HUES64 (cell line): ENCODE results near the gene TUBAL3.
"Not testable (repeated sequence)": the region's sequence is repeated elsewhere in the genome, so short reads cannot be mapped to it uniquely, and the experiment has no call there.

Experiments used
- H3K27ac ChIP-seq: 2 replicates; pipeline ENCODE4 v1.7.0; 2013; ENCODE audit warnings: low read depth, low read length, inconsistent platforms
- H3K27me3 ChIP-seq: 2 replicates; pipeline ENCODE4 v1.6.1; 2013; ENCODE audit warnings: mild to moderate bottlenecking, low read length; ENCODE audit not compliant: insufficient read depth
- H3K36me3 ChIP-seq: 2 replicates; pipeline ENCODE4 v1.6.1; 2013; ENCODE audit warnings: mild to moderate bottlenecking, low read length; ENCODE audit not compliant: insufficient read depth
- H3K4me1 ChIP-seq: 2 replicates; pipeline ENCODE4 v1.6.1; 2013; ENCODE audit warnings: mild to moderate bottlenecking, low read length, moderate library complexity; ENCODE audit not compliant: insufficient read depth
- H3K4me3 ChIP-seq: 2 replicates; pipeline ENCODE4 v1.5.1; 2013; ENCODE audit warnings: mild to moderate bottlenecking, low read length, moderate library complexity
- H3K9ac ChIP-seq: 2 replicates; pipeline ENCODE4 v1.6.1; 2013; ENCODE audit warnings: mild to moderate bottlenecking, low read depth, low read length
- H3K9me3 ChIP-seq: 2 replicates; pipeline ENCODE4 v1.6.1; 2013; ENCODE audit warnings: low read depth, low read length; ENCODE audit not compliant: insufficient read depth
- WGBS: fragments of 150-250, 120-280 bp; methylation state at CpG from one replicate; pipeline ENCODE4 v1.1.7; 2013; ENCODE audit warnings: missing lambda C conversion rate; 5-methylcytosine and 5-hydroxymethylcytosine counted together

Gene TUBAL3

DNA sequence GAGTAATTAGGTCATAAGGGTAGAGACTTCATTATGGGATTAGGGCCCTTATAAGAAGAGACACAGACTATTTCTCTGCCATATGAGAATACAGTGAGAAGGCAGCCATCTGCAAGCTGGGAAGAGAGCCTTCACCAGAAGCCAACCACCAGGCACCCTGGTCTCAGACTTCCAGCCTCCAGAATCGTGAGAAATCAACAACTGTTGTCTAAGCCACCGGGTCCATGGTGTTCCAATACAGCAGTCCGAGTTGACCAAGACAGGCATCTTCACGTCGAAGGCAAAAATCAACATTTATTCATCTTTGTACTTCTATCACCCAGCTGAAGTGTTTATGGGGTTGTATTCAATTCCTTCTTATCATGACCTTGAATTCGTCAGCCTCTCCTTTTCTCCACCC lies 5.3 kb downstream of the TUBAL3 start:
- H3K9ac ChIP-seq: no peak overlapping the region
- no peak overlapping the region for H3K27ac ChIP-seq
- H3K36me3 ChIP-seq: no peaks in the 10 kb centered on the region
- H3K4me3 ChIP-seq: no peak overlapping the region
- H3K27me3 ChIP-seq: no peaks in the 10 kb centered on the region
- WGBS: 88% methylated on average over 6 of the region's 6 CpGs
- H3K4me1 ChIP-seq: no peaks in the 10 kb centered on the region
- no peaks in the 10 kb centered on the region for H3K9me3 ChIP-seq

DNA sequence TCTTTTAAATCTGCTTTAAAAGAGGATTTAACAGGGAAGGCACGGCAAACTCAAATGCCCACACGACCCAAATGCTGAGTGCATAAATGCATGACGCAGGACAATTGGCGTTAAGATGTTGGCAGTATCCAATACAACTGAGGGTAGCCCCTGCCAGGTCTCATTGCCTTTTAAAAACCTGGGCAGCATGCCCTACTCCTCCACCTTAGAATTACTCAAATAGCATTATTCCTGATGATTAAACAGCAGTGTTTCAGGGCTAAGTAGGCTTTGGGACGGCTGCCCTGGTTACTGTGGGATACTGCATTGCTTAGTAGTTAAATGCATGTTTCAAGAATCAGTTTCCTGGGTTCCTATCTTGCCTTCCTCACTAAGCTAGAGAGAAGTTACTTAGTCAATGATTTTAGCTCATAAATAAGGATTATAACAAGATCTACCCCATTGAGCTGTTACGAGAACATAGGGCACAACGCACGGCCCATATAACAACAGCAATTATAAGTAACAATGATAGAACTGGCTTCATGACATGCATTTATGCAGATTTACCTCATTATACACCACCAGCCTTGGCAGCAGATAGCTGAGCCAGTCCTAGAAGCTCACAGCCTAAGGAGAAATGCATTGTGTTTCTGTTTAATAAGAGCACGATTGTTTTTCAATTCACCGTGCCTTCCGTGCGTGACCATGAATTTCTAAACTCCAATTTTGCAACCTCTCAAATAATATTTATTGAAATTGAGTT lies 7.9 kb downstream of the TUBAL3 start:
- H3K4me1 ChIP-seq: no peaks in the 10 kb centered on the region
- no peaks in the 10 kb centered on the region for H3K36me3 ChIP-seq
- H3K9ac ChIP-seq: no peak overlapping the region
- H3K27ac ChIP-seq: no peak overlapping the region
- no peak overlapping the region for H3K4me3 ChIP-seq
- H3K9me3 ChIP-seq: peaks cover 8% of the 10 kb centered on the region
- WGBS: 94% methylated on average over 10 of the region's 12 CpGs
- H3K27me3 ChIP-seq: no peaks in the 10 kb centered on the region

DNA sequence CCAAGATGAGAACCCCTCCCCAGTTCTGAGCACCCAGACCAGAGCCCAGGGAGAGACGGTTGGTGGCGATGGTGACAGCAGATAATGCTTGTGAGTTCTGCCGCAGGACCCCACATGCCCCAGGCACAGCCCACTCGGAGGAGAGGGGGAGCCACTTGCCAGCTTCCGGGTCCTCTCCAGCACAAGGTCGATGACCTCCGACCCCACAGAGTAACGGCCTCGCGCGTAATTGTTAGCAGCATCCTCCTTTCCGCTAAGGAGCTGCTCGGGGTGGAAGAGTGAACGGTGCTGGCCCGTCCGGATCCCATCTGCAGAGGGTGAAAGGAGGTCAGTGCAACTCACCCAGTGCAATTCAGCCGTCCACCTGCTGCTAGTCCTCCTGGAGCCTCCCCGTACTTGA lies 9.5 kb downstream of the TUBAL3 start:
- no peak overlapping the region for H3K9ac ChIP-seq
- peaks cover 24% of the 10 kb centered on the region for H3K9me3 ChIP-seq
- no peak overlapping the region for H3K4me3 ChIP-seq
- H3K36me3 ChIP-seq: 0 out of 2 replicates have a peak, but pooled peaks cover 2% of the 10 kb centered on the region
- no peaks in the 10 kb centered on the region for H3K27me3 ChIP-seq
- WGBS: 96% methylated on average over 18 of the region's 18 CpGs
- H3K4me1 ChIP-seq: no peaks in the 10 kb centered on the region
- H3K27ac ChIP-seq: no peak overlapping the region

DNA sequence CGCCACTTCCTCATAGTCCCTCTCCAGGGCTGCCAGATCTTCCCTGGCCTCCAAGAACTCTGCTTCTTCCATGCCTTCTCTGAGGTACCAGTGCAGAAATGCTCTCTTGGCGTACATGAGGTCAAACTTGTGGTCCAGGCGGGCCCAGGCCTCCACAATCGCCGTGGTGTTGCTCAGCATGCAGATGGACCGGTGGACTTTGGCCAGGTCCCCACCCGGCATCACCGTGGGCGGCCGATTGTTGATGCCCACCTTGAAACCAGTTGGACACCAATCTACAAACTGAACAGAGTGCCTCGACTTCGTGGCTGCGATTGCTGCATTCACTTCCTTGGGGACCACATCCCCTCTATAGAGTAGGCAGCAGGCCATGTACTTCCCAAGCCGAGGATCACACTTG lies 11.1 kb downstream of the TUBAL3 start:
- H3K36me3 ChIP-seq: 0 out of 2 replicates have a peak, but pooled peaks cover 2% of the 10 kb centered on the region
- H3K4me3 ChIP-seq: no peak overlapping the region
- H3K9me3 ChIP-seq: peaks cover 39% of the 10 kb centered on the region
- H3K27me3 ChIP-seq: no peaks in the 10 kb centered on the region
- no peaks in the 10 kb centered on the region for H3K4me1 ChIP-seq
- H3K9ac ChIP-seq: no peak overlapping the region
- WGBS: 96% methylated on average over 14 of the region's 14 CpGs
- no peak overlapping the region for H3K27ac ChIP-seq

DNA sequence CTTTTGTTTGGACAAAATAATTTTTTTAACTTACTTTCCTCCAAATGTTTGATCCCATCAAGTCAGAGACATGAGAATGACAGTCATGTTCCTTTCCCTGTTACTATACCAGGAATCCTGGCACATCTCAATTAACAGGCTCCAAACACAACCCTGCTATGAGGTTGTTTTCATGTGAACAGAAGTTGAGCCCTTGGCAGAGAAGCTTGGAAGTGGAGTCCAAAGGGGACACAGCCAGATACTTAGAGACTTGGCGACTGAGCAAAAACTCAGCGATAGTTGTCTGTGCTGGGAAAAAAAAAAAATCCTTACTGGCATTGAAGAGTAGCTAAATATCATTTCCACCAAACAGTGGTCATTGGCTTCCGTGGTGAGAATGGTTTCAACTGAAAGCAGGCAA lies 12.8 kb downstream of the TUBAL3 start:
- H3K36me3 ChIP-seq: 0 out of 2 replicates have a peak, but pooled peaks cover 2% of the 10 kb centered on the region
- WGBS: 98% methylated on average over 3 of the region's 3 CpGs
- no peaks in the 10 kb centered on the region for H3K27me3 ChIP-seq
- no peak overlapping the region for H3K9ac ChIP-seq
- no peak overlapping the region for H3K27ac ChIP-seq
- H3K4me3 ChIP-seq: no peak overlapping the region
- H3K9me3 ChIP-seq: peaks cover 39% of the 10 kb centered on the region
- H3K4me1 ChIP-seq: no peaks in the 10 kb centered on the region

DNA sequence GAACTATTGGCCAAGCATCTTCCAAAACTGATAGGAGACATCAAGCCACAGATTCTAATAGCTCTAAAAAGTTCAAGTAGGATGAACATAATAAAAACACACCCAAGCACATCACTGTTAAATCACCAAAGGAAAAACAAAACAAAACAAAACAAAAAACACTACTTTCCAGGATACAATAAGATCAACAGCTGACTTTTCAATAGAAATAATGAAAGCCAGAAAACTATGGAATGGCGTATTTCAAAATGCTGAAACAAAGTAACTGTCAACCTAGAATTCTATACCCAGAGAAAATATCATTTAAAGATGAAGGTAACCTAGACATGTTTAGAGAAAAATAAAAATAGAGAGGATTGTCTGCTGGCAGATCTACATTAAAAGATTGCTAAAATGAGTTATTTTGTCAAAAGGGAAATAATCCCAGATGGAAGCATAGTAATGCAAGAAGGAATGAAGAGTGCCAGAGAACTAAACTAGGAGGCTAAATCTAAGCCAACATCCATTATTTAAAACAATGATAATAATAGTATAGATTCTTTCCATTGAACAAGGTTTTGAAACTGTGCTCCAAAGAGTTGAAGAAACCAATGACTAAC lies 13.9 kb downstream of the TUBAL3 start:
- no peaks in the 10 kb centered on the region for H3K27me3 ChIP-seq
- H3K4me1 ChIP-seq: no peaks in the 10 kb centered on the region
- no peak overlapping the region for H3K27ac ChIP-seq
- 0 out of 2 replicates have a peak, but pooled peaks cover 2% of the 10 kb centered on the region for H3K36me3 ChIP-seq
- no peak overlapping the region for H3K9ac ChIP-seq
- H3K4me3 ChIP-seq: no peak overlapping the region
- 75% methylated on average over 1 of the region's 1 CpG for WGBS
- peaks cover 39% of the 10 kb centered on the region for H3K9me3 ChIP-seq

DNA sequence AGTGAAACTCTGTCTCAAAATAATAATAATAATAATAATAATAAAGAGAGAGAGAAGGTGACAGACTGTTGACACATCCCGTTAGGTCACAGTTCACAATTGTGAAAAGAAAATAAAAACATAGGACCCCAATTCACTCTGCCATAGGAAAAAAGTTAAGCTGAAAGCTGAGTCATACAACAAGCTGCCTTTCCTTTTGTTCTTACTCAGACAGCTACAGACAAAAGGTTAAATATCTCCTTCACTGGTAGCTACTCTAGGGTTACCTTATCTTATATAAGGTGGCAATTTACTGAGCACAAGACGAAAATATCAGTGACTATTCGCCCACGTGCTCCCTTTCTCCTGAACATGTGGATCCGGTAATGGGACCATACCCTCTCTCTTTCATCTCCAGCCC lies 17.5 kb downstream of the TUBAL3 start:
- Histone ChIP-seq H3K4me3 (no peak overlapping the region), H3K4me1 (peaks cover 3% of the 10 kb centered on the region; the same call in 1 of the 2 replicates), H3K9me3 (peaks cover 35% of the 10 kb centered on the region), H3K27me3 (no peaks in the 10 kb centered on the region), H3K9ac (no peak overlapping the region), H3K27ac (no peak overlapping the region), H3K36me3 (0 out of 2 replicates have a peak, but pooled peaks cover 2% of the 10 kb centered on the region)
- WGBS: 93% methylated on average over 5 of the region's 5 CpGs

DNA sequence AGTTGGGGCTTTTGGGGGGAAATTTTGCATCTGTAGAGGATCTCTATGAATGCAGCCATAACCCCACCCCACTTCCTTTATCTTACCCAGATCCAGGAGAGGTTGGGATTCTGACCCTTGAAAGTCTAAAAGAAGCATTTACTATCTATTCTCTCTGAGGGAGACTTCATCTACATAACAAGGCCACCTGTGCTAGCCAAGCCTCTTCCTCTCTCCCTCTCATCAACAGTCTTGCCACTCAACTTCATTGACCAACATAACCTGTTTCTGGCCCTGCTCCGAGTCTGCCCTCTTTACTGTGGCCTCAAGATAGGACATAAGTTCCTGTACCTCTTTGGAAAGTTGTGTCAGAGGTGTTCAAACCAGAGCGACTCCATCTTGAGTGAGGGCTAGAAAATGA lies 19.4 kb downstream of the TUBAL3 start:
- H3K27ac ChIP-seq: no peak overlapping the region; the same call in 1 of the 2 replicates
- no peaks in the 10 kb centered on the region for H3K27me3 ChIP-seq
- no peaks in the 10 kb centered on the region for H3K36me3 ChIP-seq
- peaks cover 16% of the 10 kb centered on the region for H3K9me3 ChIP-seq
- peaks cover 3% of the 10 kb centered on the region; the same call in 1 of the 2 replicates for H3K4me1 ChIP-seq
- no peak overlapping the region for H3K9ac ChIP-seq
- H3K4me3 ChIP-seq: no peak overlapping the region
- WGBS: 71% methylated on average over 2 of the region's 2 CpGs

DNA sequence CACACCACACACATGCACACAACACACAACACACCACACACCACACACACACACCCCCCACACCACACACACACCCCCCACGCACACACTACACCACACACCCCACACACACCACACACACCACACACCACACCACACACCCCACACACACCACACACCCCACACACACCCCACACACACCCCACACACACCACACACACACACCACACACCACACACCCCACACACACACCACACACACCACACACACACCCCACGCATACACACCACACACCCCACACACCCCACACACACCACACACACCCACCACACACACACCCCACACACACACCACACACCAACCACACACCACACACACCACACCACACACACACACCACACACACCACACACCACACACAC lies 23.4 kb downstream of the TUBAL3 start:
- H3K9ac ChIP-seq: no peak overlapping the region
- peaks cover 3% of the 10 kb centered on the region; the same call in 1 of the 2 replicates for H3K4me1 ChIP-seq
- WGBS: 87% methylated on average over 2 of the region's 2 CpGs
- no peak overlapping the region for H3K4me3 ChIP-seq
- H3K36me3 ChIP-seq: no peaks in the 10 kb centered on the region
- no peaks in the 10 kb centered on the region for H3K27me3 ChIP-seq
- H3K9me3 ChIP-seq: no peaks in the 10 kb centered on the region
- no peak overlapping the region for H3K27ac ChIP-seq

DNA sequence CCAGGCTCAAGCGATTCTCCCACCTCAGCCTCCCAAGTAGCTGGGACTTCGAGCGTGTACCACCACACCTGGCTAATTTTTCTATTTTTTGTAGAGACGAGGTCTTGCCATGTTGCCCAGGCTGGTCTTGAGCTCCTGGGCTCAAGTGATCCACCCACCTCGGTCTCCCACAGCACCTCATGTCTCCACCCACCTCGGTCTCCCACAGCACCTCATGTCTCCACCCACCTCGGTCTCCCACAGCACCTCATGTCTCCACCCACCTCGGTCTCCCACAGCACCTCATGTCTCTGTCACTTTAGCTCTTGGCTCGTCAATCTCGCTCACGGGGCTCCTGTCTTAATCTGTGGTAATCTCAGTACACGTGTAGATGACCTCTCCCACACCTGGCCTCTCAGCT lies 24.2 kb downstream of the TUBAL3 start:
- WGBS: 94% methylated on average over 12 of the region's 12 CpGs
- H3K4me3 ChIP-seq, H3K9ac ChIP-seq, H3K27me3 ChIP-seq, H3K27ac ChIP-seq, H3K36me3 ChIP-seq, H3K9me3 ChIP-seq, H3K4me1 ChIP-seq: not testable (repeated sequence)

DNA sequence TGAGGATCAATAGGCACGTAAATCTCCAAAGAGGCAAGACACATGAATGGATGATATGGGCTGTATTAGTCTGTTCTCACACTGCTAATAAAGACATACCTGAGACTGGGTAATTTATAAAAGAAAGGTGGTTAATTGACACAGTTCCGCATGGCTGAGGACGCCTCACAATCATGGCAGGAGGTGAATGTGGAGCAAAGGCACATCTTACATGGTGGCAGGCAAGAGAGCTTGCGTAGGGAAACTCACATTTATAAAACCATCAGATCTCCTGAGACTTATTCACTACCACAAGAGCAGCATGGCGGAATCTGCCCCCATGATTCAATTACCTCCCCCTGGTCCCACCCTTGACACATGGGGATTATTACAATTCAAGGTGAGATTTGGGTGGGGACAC lies 25.4 kb downstream of the TUBAL3 start:
- not testable (repeated sequence) for H3K36me3 ChIP-seq, H3K4me1 ChIP-seq, H3K27me3 ChIP-seq, H3K9ac ChIP-seq, H3K9me3 ChIP-seq, H3K27ac ChIP-seq, H3K4me3 ChIP-seq
- 95% methylated on average over 5 of the region's 5 CpGs for WGBS
